Activated T-cell treated with anti-CD3 and anti-CD28 coated beads, Interleukin-2, amount 50 U/mL, for 72 hours (primary cell): ENCODE data around the gene SLMAP. TPM values are rescaled to one million over a fixed set of nuclear protein-coding genes. Genes with fewer than 3 reads are reported as not detected.

ENCODE experiments used
- ATAC-seq, 2 donors: fragments of 150-1000 bp; cut with Tn5 transposase; replicated peaks in 1 of 2; 2 replicates each; pipeline ENCODE4 v1.10.0; 2021; ENCODE audit warnings: moderate library complexity in 2 of 2, mild to moderate bottlenecking in 1 of 2
- DNase-seq, 2 donors: peaks; one replicate each; pipeline ENCODE4 v3.0.0; 2021 to 2022; ENCODE audit warnings: mixed read lengths in 1 of 2
- H3K27ac Mint-ChIP-seq: one replicate; pipeline ENCODE4 v1.8.0; 2022; ENCODE audit warnings: mild to moderate bottlenecking, moderate library complexity, mixed read lengths
- H3K27me3 Mint-ChIP-seq: one replicate; pipeline ENCODE4 v1.8.0; 2022; ENCODE audit warnings: low read depth, mixed read lengths
- H3K36me3 Mint-ChIP-seq, 2 donors: one replicate each; pipeline ENCODE4 v1.8.0; 2022; ENCODE audit warnings: mixed read lengths in 2 of 2, mild to moderate bottlenecking in 1 of 2; ENCODE audit not compliant: insufficient read depth in 2 of 2
- H3K4me1 Mint-ChIP-seq: one replicate; pipeline ENCODE4 v1.8.0; 2022; ENCODE audit warnings: low read depth, mixed read lengths
- H3K4me3 Mint-ChIP-seq, 2 donors: one replicate each; pipeline ENCODE4 v1.8.0; 2022; ENCODE audit warnings: mild to moderate bottlenecking in 2 of 2, mixed read lengths in 2 of 2, moderate library complexity in 2 of 2
- H3K9me3 Mint-ChIP-seq, 2 donors: one replicate each; pipeline ENCODE4 v1.8.0; 2022; ENCODE audit warnings: mixed read lengths in 2 of 2
- total RNA-seq, 2 donors: library from RNA; stranded (reverse); gene quantifications; one replicate each; pipeline ENCODE4 v1.2.3, GENCODE V29; 2022

SLMAP gene
- total RNA-seq, result 10 to 100 TPM; 36.5 to 42.9 TPM

- Mint-ChIP-seq H3K4me3 (peak within 1 kb of the TSS; percentile 95 to 98), H3K27me3 (no peaks in the 10 kb centered on the region), H3K4me1 (peaks cover 51% of the 10 kb centered on the region), H3K27ac (peak within 1 kb of the TSS; percentile 98), H3K36me3 (peaks cover 6 to 8% of the 10 kb centered on the region in 2 donors), H3K9me3 (no peaks in the 10 kb centered on the region)
- DNase-seq (peak; percentile 95 to 98), ATAC-seq (peak; percentile 97 to 98)
Measured at GRCh38 chr3:57755741-57756527, at the start of gene SLMAP. Gene SLMAP, plus strand, starts transcription at chr3:57756309. Its CDS starts 1,343 bp downstream, at chr3:57757652.

- H3K9me3 Mint-ChIP-seq, result no peaks in the 10 kb centered on the region
- H3K27ac Mint-ChIP-seq, result no peak overlapping the region
- no peak for DNase-seq
- H3K36me3 Mint-ChIP-seq, result no peaks in the 10 kb centered on the region
- no peak overlapping the region for H3K4me3 Mint-ChIP-seq
- H3K4me1 Mint-ChIP-seq, result peaks cover 5% of the 10 kb centered on the region
- peak in 1 of 2 donors; percentile 56 for ATAC-seq
- peaks cover 9% of the 10 kb centered on the region for H3K27me3 Mint-ChIP-seq
Measured at GRCh38 chr3:57706462-57706861, 49.6 kb upstream of the SLMAP start.

- Mint-ChIP-seq H3K27me3 (peaks cover 9% of the 10 kb centered on the region), H3K36me3 (no peaks in the 10 kb centered on the region), H3K4me1 (peaks cover 5% of the 10 kb centered on the region), H3K9me3 (no peaks in the 10 kb centered on the region), H3K4me3 (no peak overlapping the region), H3K27ac (no peak overlapping the region)
- no peak for ATAC-seq
- no peak for DNase-seq
Measured at GRCh38 chr3:57709031-57709430, 47.1 kb upstream of the SLMAP start.

- no peak overlapping the region for H3K4me3 Mint-ChIP-seq
- DNase-seq (no peak), ATAC-seq (no peak)
- H3K36me3 Mint-ChIP-seq, result no peaks in the 10 kb centered on the region
- H3K27ac Mint-ChIP-seq, result no peak overlapping the region
- H3K27me3 Mint-ChIP-seq, result peaks cover 9% of the 10 kb centered on the region
- peaks cover 5% of the 10 kb centered on the region for H3K4me1 Mint-ChIP-seq
- no peaks in the 10 kb centered on the region for H3K9me3 Mint-ChIP-seq
Measured at GRCh38 chr3:57709559-57709958, 46.5 kb upstream of the SLMAP start.

GRCh38 chr3:57715686-57716085 lies 40.4 kb upstream of the SLMAP start:
- Mint-ChIP-seq H3K27me3 (no peaks in the 10 kb centered on the region), H3K36me3 (no peaks in the 10 kb centered on the region), H3K4me3 (no peak overlapping the region), H3K27ac (no peak overlapping the region), H3K9me3 (no peaks in the 10 kb centered on the region), H3K4me1 (no peaks in the 10 kb centered on the region)
- DNase-seq (no peak), ATAC-seq (no peak)

- DNase-seq, result no peak
- Mint-ChIP-seq H3K36me3 (no peaks in the 10 kb centered on the region), H3K27me3 (no peaks in the 10 kb centered on the region), H3K4me3 (no peak overlapping the region), H3K27ac (no peak overlapping the region), H3K9me3 (no peaks in the 10 kb centered on the region), H3K4me1 (no peaks in the 10 kb centered on the region)
- ATAC-seq, result no peak
Measured at GRCh38 chr3:57717205-57717868, 38.8 kb upstream of the SLMAP start.

GRCh38 chr3:57718118-57718517 lies 38.0 kb upstream of the SLMAP start:
- no peak overlapping the region for H3K4me3 Mint-ChIP-seq
- H3K36me3 Mint-ChIP-seq, result no peaks in the 10 kb centered on the region
- no peaks in the 10 kb centered on the region for H3K4me1 Mint-ChIP-seq
- ATAC-seq, result no peak
- no peaks in the 10 kb centered on the region for H3K27me3 Mint-ChIP-seq
- no peaks in the 10 kb centered on the region for H3K9me3 Mint-ChIP-seq
- no peak overlapping the region for H3K27ac Mint-ChIP-seq
- no peak for DNase-seq

GRCh38 chr3:57726397-57726796 lies 29.7 kb upstream of the SLMAP start:
- Mint-ChIP-seq H3K4me1 (no peaks in the 10 kb centered on the region), H3K4me3 (no peak overlapping the region), H3K27ac (no peak overlapping the region), H3K36me3 (no peaks in the 10 kb centered on the region), H3K27me3 (no peaks in the 10 kb centered on the region), H3K9me3 (no peaks in the 10 kb centered on the region)
- ATAC-seq (no peak), DNase-seq (no peak)

GRCh38 chr3:57727106-57727505 lies 29.0 kb upstream of the SLMAP start:
- Mint-ChIP-seq H3K27ac (no peak overlapping the region), H3K9me3 (no peaks in the 10 kb centered on the region), H3K27me3 (no peaks in the 10 kb centered on the region), H3K4me3 (no peak overlapping the region), H3K36me3 (no peaks in the 10 kb centered on the region), H3K4me1 (no peaks in the 10 kb centered on the region)
- no peak for DNase-seq
- no peak for ATAC-seq

- Mint-ChIP-seq H3K36me3 (no peaks in the 10 kb centered on the region), H3K4me3 (no peak overlapping the region), H3K27ac (no peak overlapping the region), H3K9me3 (no peaks in the 10 kb centered on the region), H3K27me3 (no peaks in the 10 kb centered on the region), H3K4me1 (no peaks in the 10 kb centered on the region)
- ATAC-seq (no peak), DNase-seq (no peak)
Measured at GRCh38 chr3:57729334-57730045, 26.6 kb upstream of the SLMAP start.

- Mint-ChIP-seq H3K27me3 (no peaks in the 10 kb centered on the region), H3K36me3 (no peaks in the 10 kb centered on the region), H3K27ac (no peak overlapping the region), H3K9me3 (no peaks in the 10 kb centered on the region), H3K4me3 (no peak overlapping the region), H3K4me1 (no peaks in the 10 kb centered on the region)
- DNase-seq, result no peak
- ATAC-seq, result no peak
Measured at GRCh38 chr3:57730682-57731081, 25.4 kb upstream of the SLMAP start.

- no peaks in the 10 kb centered on the region for H3K4me1 Mint-ChIP-seq
- H3K27me3 Mint-ChIP-seq, result no peaks in the 10 kb centered on the region
- no peak overlapping the region for H3K27ac Mint-ChIP-seq
- ATAC-seq (no peak), DNase-seq (no peak)
- no peaks in the 10 kb centered on the region for H3K9me3 Mint-ChIP-seq
- H3K36me3 Mint-ChIP-seq, result no peaks in the 10 kb centered on the region
- H3K4me3 Mint-ChIP-seq, result no peak overlapping the region
Measured at GRCh38 chr3:57731311-57731710, 24.8 kb upstream of the SLMAP start.

GRCh38 chr3:57733790-57734189 lies 22.3 kb upstream of the SLMAP start:
- Mint-ChIP-seq H3K36me3 (no peaks in the 10 kb centered on the region), H3K27me3 (no peaks in the 10 kb centered on the region), H3K27ac (no peak overlapping the region), H3K4me3 (no peak overlapping the region), H3K9me3 (no peaks in the 10 kb centered on the region), H3K4me1 (no peaks in the 10 kb centered on the region)
- ATAC-seq (no peak), DNase-seq (no peak)
